Measurements from ENCODE around the gene DIO1. TPM values are rescaled to one million over a fixed set of nuclear protein-coding genes. Genes with fewer than 3 reads are reported as not detected.
"Not testable (repeated sequence)": the region's sequence is repeated elsewhere in the genome, so short reads cannot be mapped to it uniquely, and the experiment has no call there.

The DIO1 gene
- total RNA-seq, 1 experiment from 2014 or later = 0.28 TPM

DNA sequence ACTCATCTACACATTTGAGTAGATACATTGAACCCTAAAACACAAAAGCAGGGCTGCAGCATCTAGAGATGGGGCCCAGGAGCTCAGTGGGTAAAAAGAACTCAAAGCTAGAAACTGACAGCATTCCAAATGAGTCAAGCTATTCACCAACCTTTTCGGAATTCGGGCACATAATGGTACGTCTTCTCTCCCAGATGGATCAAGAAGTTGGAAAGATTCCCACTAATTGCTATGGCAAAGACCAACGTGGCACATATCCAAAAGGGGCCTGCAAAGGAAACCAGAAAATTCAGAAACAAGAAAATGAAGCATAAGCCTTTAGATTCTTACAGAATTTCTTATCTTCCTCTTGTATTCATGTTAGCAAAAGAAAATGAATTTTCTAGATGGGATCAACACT, 22.8 kb upstream of the DIO1 start:
- ATAC-seq (no peak), DNase-seq (ENCODE audit: low read depth, low spot score) (no peak)
- no peak overlapping the region for H3K4me3 ChIP-seq (ENCODE audit: low read depth in 2 of 2, low read length in 2 of 2)
- no peaks in the 10 kb centered on the region for H3K27me3 ChIP-seq (ENCODE audit: control insufficient read depth, insufficient read depth, low read length)
- CTCF ChIA-PET = interaction anchor here (0.9 to 1.7 kb wide), 2 partner anchors 7 to 10 kb away, joined by 4 to 5 read pairs; no protein-coding TSS in a partner anchor
- TF ChIP-seq SIN3A (IDR thresholded peaks at IDR 0.05; ENCODE audit: borderline replicate concordance, insufficient read depth, low read depth, low read length) (no peak), TCF7L2 (IDR thresholded peaks at IDR 0.05; ENCODE audit: low read depth, low read length) (no peak), POLR2AphosphoS5 (IDR thresholded peaks at IDR 0.05; ENCODE audit: low read depth, low read length) (no peak), CTCF (IDR thresholded peaks at IDR 0.05) (no peak)
- TF ChIP-seq, protein P1, sequence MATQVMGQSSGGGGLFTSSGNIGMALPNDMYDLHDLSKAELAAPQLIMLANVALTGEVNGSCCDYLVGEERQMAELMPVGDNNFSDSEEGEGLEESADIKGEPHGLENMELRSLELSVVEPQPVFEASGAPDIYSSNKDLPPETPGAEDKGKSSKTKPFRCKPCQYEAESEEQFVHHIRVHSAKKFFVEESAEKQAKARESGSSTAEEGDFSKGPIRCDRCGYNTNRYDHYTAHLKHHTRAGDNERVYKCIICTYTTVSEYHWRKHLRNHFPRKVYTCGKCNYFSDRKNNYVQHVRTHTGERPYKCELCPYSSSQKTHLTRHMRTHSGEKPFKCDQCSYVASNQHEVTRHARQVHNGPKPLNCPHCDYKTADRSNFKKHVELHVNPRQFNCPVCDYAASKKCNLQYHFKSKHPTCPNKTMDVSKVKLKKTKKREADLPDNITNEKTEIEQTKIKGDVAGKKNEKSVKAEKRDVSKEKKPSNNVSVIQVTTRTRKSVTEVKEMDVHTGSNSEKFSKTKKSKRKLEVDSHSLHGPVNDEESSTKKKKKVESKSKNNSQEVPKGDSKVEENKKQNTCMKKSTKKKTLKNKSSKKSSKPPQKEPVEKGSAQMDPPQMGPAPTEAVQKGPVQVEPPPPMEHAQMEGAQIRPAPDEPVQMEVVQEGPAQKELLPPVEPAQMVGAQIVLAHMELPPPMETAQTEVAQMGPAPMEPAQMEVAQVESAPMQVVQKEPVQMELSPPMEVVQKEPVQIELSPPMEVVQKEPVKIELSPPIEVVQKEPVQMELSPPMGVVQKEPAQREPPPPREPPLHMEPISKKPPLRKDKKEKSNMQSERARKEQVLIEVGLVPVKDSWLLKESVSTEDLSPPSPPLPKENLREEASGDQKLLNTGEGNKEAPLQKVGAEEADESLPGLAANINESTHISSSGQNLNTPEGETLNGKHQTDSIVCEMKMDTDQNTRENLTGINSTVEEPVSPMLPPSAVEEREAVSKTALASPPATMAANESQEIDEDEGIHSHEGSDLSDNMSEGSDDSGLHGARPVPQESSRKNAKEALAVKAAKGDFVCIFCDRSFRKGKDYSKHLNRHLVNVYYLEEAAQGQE (IDR thresholded peaks at IDR 0.05; ENCODE audit: insufficient read depth in 1 of 2, low read depth in 2 of 2, low read length in 1 of 2) = no peak
- no peak overlapping the region for H3K27ac ChIP-seq (ENCODE audit: low read length)
- peaks cover 2% of the 10 kb centered on the region; the same call in 1 of the 2 replicates for H3K36me3 ChIP-seq (ENCODE audit: control insufficient read depth, insufficient read depth, low read length)
- intact Hi-C loops (cut with micrococcal nuclease; ENCODE audit: unreplicated experiment) (no loop called here), in situ Hi-C loops (cut with HindIII; ENCODE audit: low pct_unique_long_range_greater_than_20kb, low sequenced_read_pairs) (no loop called here)
- POLR2A ChIA-PET = interaction anchor here (0.7 kb wide), 1 partner anchor 20 kb away, joined by 5 read pairs; no protein-coding TSS in a partner anchor
- BruUV-seq (replicated peaks) = no TSS peak
- no peaks in the 10 kb centered on the region for H3K4me1 ChIP-seq (ENCODE audit: control insufficient read depth, insufficient read depth, low read length)
- H3K9me3 ChIP-seq (ENCODE audit: control insufficient read depth, insufficient read depth, low read depth, low read length) = no peaks in the 10 kb centered on the region

- Histone ChIP-seq H3K27ac (ENCODE audit: low read length) (no peak overlapping the region), H3K36me3 (ENCODE audit: control insufficient read depth, insufficient read depth, low read length) (peaks cover 6% of the 10 kb centered on the region), H3K4me1 (ENCODE audit: control insufficient read depth, insufficient read depth, low read length) (no peaks in the 10 kb centered on the region), H3K9me3 (ENCODE audit: control insufficient read depth, insufficient read depth, low read depth, low read length) (no peaks in the 10 kb centered on the region), H3K4me3 (ENCODE audit: low read depth in 2 of 2, low read length in 2 of 2) (no peak overlapping the region), H3K27me3 (ENCODE audit: control insufficient read depth, insufficient read depth, low read length) (no peaks in the 10 kb centered on the region)
- no peak for ATAC-seq
- intact Hi-C loops (cut with micrococcal nuclease; ENCODE audit: unreplicated experiment) = no loop called here
- POLR2A ChIA-PET = interaction anchor here (0.7 kb wide), 1 partner anchor 19 kb away, joined by 5 read pairs; no protein-coding TSS in a partner anchor
- CTCF ChIA-PET = interaction anchor here (0.9 kb wide), 1 partner anchor 8 kb away, joined by 5 read pairs; no protein-coding TSS in a partner anchor
- no TSS peak for BruUV-seq (replicated peaks)
- DNase-seq (ENCODE audit: low read depth, low spot score) = no peak
- in situ Hi-C loops (cut with HindIII; ENCODE audit: low pct_unique_long_range_greater_than_20kb, low sequenced_read_pairs) = no loop called here
- TF ChIP-seq, protein P1 (IDR thresholded peaks at IDR 0.05; ENCODE audit: insufficient read depth in 1 of 2, low read depth in 2 of 2, low read length in 1 of 2) = no peak
- TF ChIP-seq TCF7L2 (IDR thresholded peaks at IDR 0.05; ENCODE audit: low read depth, low read length) (no peak), POLR2AphosphoS5 (IDR thresholded peaks at IDR 0.05; ENCODE audit: low read depth, low read length) (no peak)
Measured at GRCh38 chr1:53871773-53872484, 22.1 kb upstream of the DIO1 start.

DNA sequence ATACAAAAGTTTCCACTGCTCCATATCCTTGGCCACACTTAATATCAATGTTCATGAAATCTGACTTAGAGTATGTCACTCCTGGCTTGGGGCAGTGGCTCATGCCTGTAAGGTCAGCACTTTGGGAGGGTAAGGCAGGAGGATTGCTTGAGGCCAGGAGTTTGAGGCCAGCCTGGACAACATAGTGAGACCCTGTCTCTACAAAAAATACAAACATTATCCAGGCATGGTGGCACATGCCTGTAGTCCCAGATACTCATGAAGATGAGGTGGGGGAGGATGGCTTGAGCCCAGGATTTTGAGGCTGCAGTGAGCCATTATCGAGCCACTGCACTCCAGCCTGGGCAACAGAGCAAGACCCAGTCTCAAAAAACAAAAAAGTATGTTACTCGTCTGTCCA, 18.8 kb upstream of the DIO1 start:
- H3K27me3 ChIP-seq (ENCODE audit: control insufficient read depth, insufficient read depth, low read length); ATAC-seq; H3K4me1 ChIP-seq (ENCODE audit: control insufficient read depth, insufficient read depth, low read length); intact Hi-C loops (cut with micrococcal nuclease; ENCODE audit: unreplicated experiment); DNase-seq (ENCODE audit: low read depth, low spot score); H3K9me3 ChIP-seq (ENCODE audit: control insufficient read depth, insufficient read depth, low read depth, low read length); H3K27ac ChIP-seq (ENCODE audit: low read length); in situ Hi-C loops (cut with HindIII; ENCODE audit: low pct_unique_long_range_greater_than_20kb, low sequenced_read_pairs); CTCF ChIA-PET; BruUV-seq (replicated peaks); H3K4me3 ChIP-seq (ENCODE audit: low read depth in 2 of 2, low read length in 2 of 2): not testable (repeated sequence)
- peaks cover 11% of the 10 kb centered on the region for H3K36me3 ChIP-seq (ENCODE audit: control insufficient read depth, insufficient read depth, low read length)
- POLR2A ChIA-PET = interaction anchor here (0.6 kb wide), 1 partner anchor 23 kb away, joined by 9 read pairs; no protein-coding TSS in a partner anchor

All from Panc1 (cell line).